SIG-M5 (cell line): ENCODE measurements around the gene TNFRSF12A.
A peak's percentile ranks its signal among the peaks of the same experiment; 100 is the strongest.

Source experiments
- DNase-seq: peaks from one replicate; lab custom pipeline; 2025; lab: John Stamatoyannopoulos, UW

Gene TNFRSF12A

GRCh38 chr16:3012828-3013420 lies 7.2 kb upstream of the TNFRSF12A start, which contains the start of gene CLDN9:
CLDN9 (plus strand) TSS chr16:3012923; CDS start chr16:3013363, 440 bp downstream.
- DNase-seq = no peak

- no peak for DNase-seq
Observed at GRCh38 chr16:3013491-3013951, 6.6 kb upstream of the TNFRSF12A start.

GRCh38 chr16:3013998-3014690 lies 6.0 kb upstream of the TNFRSF12A start:
- no peak for DNase-seq

GRCh38 chr16:3014971-3015370 lies 5.2 kb upstream of the TNFRSF12A start:
- DNase-seq = no peak

GRCh38 chr16:3015865-3016521 lies 4.2 kb upstream of the TNFRSF12A start:
- DNase-seq = no peak

GRCh38 chr16:3017344-3017743 lies 2.8 kb upstream of the TNFRSF12A start:
- DNase-seq = no peak

GRCh38 chr16:3017794-3018506 lies 2.2 kb upstream of the TNFRSF12A start, which contains the start of gene CLDN6:
CLDN6 (minus strand) TSS chr16:3018183; CDS start chr16:3016021, 2,162 bp downstream.
- DNase-seq = no peak

- DNase-seq = no peak
Observed at GRCh38 chr16:3019594-3020246, 448 bp upstream of the TNFRSF12A start.

- DNase-seq = no peak
Observed at GRCh38 chr16:3020604-3021448, 658 bp downstream of the TNFRSF12A start.

- DNase-seq = no peak
Observed at GRCh38 chr16:3021449-3022207, 1.5 kb downstream of the TNFRSF12A start.

GRCh38 chr16:3022208-3022683 lies 2.1 kb downstream of the TNFRSF12A start:
- DNase-seq = no peak

GRCh38 chr16:3022684-3023414 lies 2.7 kb downstream of the TNFRSF12A start:
- DNase-seq = no peak

GRCh38 chr16:3023415-3023668 lies 3.2 kb downstream of the TNFRSF12A start:
- no peak for DNase-seq

GRCh38 chr16:3023669-3024478 lies 3.7 kb downstream of the TNFRSF12A start, which contains the start of the genes HCFC1R1 and THOC6:
HCFC1R1 (minus strand) TSS chr16:3023942; CDS start chr16:3023941, 1 bp downstream.
THOC6 (plus strand) TSS chr16:3024035; CDS start chr16:3024327, 292 bp downstream.
- DNase-seq = peak; percentile 92

- no peak for DNase-seq
Observed at GRCh38 chr16:3025032-3026002, 5.1 kb downstream of the TNFRSF12A start.

- DNase-seq = no peak
Observed at GRCh38 chr16:3026003-3026378, 5.8 kb downstream of the TNFRSF12A start.
